ENCODE measurements around the gene ARHGAP9.
A peak's percentile ranks its signal among the peaks of the same experiment; 100 is the strongest.
"Not testable (repeated sequence)": the region's sequence is repeated elsewhere in the genome, so short reads cannot be mapped to it uniquely, and the experiment has no call there.

Gene ARHGAP9

DNA sequence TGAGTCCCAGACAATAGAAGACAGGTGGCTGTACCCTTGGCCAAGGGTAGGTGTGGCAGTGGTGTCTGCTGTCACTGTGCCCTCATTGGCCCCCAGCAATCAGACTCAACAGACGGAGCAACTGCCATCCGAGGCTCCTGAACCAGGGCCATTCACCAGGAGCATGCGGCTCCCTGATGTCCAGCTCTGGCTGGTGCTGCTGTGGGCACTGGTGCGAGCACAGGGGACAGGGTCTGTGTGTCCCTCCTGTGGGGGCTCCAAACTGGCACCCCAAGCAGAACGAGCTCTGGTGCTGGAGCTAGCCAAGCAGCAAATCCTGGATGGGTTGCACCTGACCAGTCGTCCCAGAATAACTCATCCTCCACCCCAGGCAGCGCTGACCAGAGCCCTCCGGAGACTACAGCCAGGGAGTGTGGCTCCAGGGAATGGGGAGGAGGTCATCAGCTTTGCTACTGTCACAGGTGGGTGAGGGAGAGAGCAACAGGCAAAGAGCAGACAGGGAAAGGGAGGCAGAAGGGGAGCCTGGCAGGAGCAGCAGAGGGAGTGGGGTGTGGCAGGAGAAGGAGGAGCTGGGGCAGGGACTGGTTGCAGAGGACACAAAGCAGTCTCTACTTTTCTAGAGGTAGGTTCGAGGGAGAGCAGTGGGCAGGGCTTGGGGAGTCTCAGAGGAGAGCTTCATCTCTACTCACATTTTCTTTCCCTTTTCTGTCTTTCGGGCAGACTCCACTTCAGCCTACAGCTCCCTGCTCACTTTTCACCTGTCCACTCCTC lies 24.1 kb downstream of the ARHGAP9 start:
- Mint-ChIP-seq H3K9me3 (no peaks in the 10 kb centered on the region), H3K27ac (peak overlapping the region; percentile 73), H3K4me3 (peak overlapping the region; percentile 65), H3K4me1 (ENCODE audit: low read depth) (peaks cover 21% of the 10 kb centered on the region), H3K27me3 (ENCODE audit: low read depth) (peaks cover 5% of the 10 kb centered on the region), H3K36me3 (ENCODE audit: low read depth) (no peaks in the 10 kb centered on the region)

DNA sequence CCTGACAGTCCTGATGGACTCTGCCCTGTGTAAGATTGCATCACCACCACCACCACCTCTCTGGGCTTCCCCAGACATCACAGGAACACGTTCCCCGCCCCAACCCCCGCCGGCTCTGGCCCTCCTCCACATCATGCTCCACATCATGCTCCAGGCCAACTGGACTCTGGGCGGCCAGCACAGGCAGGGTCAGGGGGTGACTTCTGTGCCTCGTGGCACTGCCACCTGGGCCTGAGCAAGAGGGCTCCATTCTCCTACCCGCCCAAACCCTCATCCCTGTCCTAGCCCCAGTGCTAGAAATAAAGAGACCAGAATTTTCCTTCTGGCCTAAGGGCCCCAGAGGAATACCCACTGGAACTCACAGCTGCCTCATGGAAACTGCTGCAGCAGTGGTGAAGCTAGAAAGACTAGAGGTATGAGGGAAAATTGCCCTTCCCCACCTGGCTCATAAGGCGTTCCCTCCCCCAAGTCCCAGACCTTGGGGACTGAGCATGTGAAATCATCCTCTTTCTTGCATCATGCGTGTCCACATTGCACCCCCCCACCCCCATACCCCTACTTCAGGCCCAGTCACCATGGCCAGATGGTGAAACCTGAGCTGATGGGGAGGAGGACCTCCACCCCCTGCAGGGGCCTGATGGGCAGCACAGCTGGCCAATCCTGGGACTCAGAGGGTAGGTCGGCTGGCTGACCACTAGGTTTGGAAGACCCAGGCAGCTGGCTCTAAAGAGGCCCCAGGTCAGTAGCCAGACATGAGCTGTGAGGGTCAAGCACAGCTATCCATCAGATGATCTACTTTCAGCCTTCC lies 24.9 kb downstream of the ARHGAP9 start, which contains the start of gene INHBE:
Gene INHBE, plus strand, starts transcription at position 742 of the 808 bp plus-strand sequence. CDS start 230 bp downstream, outside the sequence.
- Mint-ChIP-seq H3K36me3 (ENCODE audit: low read depth) (no peaks in the 10 kb centered on the region), H3K27me3 (ENCODE audit: low read depth) (no peaks in the 10 kb centered on the region), H3K9me3 (no peaks in the 10 kb centered on the region), H3K27ac (peak within 1 kb of the TSS; percentile 73), H3K4me1 (ENCODE audit: low read depth) (peaks cover 17% of the 10 kb centered on the region), H3K4me3 (peak within 1 kb of the TSS; percentile 65)

DNA sequence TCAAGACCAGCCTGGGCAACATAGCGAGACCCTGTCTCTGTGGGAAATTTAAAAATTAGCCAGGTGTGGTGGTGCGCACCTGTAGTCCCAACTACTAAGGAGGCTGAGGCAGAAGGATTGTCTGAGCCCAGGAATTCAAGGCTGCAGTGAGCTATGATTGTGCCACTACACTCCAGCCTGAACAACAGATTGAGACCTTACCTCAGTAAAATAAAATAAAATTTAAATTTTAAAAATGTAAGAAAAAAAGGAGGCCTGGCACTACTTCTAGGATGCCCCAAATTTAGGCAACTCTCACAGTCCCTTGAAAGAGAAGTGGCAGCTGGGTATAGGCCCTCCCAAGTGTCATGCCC lies 25.5 kb downstream of the ARHGAP9 start:
- no peaks in the 10 kb centered on the region for H3K9me3 Mint-ChIP-seq
- H3K4me1 Mint-ChIP-seq (ENCODE audit: low read depth): peaks cover 12% of the 10 kb centered on the region
- H3K27me3 Mint-ChIP-seq (ENCODE audit: low read depth): no peaks in the 10 kb centered on the region
- H3K27ac Mint-ChIP-seq: no peak overlapping the region
- H3K36me3 Mint-ChIP-seq (ENCODE audit: low read depth): no peaks in the 10 kb centered on the region
- H3K4me3 Mint-ChIP-seq: no peak overlapping the region

DNA sequence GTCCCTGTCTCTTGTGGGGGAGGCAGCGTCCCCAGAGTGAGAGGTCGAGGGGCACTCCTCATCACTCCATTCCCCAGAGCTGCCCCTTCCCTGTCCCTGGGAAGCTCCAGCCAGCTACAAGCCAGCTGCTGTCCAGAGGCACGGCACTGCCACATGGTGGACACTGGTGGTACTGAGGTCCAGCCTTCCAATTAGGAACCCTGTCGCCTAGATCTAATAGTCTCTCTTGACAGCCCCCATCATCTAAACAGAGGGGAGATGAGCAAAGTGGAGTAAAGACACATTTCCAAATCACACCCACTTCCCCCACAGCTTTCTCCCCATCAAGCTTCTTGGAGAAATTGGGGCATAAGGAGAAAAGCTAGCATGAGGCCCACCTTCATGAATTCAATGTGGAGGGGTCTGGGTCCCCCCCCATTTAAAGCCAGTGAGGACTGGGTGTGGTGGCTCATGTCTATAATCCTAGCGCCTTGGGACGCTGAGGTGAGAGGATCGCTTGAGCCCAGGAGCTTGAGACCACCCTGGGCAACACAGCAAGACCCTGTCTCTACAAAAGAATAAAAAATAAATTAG lies 26.6 kb downstream of the ARHGAP9 start:
- Mint-ChIP-seq H3K27me3 (ENCODE audit: low read depth) (no peaks in the 10 kb centered on the region), H3K9me3 (no peaks in the 10 kb centered on the region), H3K36me3 (ENCODE audit: low read depth) (no peaks in the 10 kb centered on the region), H3K4me1 (ENCODE audit: low read depth) (peaks cover 6% of the 10 kb centered on the region), H3K4me3 (no peak overlapping the region), H3K27ac (no peak overlapping the region)

DNA sequence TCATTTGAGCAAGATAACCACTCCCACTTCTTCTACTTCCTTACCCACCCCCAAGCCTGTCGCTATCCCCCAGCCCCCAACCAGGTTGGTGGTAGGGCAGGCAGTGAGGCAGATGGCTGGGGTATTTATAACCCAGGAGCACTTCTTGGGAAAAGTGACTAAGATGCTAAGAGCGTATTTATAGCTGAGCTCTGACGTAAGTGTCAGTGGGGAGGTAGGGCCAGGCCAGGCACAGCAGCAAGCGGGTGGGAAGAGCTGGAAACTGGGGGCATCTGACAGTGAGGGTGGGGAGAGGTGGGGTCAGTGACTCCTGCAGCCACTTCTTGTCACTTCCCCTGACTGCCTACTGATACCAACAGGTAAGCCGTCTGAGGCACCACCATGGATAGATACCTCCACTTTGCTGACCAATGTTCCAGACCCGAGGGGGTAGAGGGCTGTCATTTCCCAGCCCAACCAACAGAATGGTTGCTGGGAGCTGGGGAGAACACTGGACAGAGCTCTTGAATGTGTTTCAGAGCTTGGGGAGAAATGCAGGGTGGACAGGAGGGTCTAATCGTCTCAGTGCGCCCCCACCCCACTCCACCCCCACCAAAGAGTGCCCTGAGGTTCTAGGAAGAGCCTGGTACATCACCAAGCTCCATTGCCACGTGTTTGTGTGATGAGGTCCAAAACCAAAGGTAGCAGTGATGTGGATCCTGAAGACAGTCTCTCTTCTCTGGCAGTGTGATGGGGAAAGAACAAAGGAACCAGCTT lies 27.3 kb downstream of the ARHGAP9 start:
- Mint-ChIP-seq H3K27ac (no peak overlapping the region), H3K4me1 (ENCODE audit: low read depth) (peaks cover 6% of the 10 kb centered on the region), H3K9me3 (no peaks in the 10 kb centered on the region), H3K36me3 (ENCODE audit: low read depth) (no peaks in the 10 kb centered on the region), H3K4me3 (no peak overlapping the region), H3K27me3 (ENCODE audit: low read depth) (no peaks in the 10 kb centered on the region)

DNA sequence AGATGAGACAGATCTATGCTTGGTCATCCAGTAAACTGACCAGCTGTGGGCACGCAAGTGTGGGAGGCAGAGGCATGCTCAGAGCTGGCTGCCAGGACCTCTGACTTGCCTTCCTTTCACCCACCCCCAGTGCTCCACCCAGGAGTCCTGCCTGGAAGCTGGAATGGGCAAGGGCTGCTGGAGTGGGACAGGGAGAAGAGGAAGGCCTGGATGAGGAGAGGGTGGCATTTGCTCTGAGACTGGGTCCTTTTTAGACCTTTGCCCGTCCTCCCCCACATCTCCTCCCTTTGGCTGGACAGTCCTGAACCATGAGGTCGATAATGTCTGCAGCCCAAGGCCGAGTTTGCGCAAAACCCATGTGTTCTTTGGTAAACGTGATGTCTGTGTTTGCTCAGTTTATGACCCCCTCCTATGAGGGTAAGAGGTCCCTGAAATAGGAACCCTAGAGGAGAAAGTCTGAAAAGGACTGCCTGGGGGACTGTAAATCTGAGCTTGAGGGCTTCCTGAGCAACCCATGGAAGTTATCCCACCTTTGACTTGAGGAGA lies 28.4 kb downstream of the ARHGAP9 start:
- H3K4me1 Mint-ChIP-seq (ENCODE audit: low read depth): peaks cover 6% of the 10 kb centered on the region
- H3K9me3 Mint-ChIP-seq: no peaks in the 10 kb centered on the region
- H3K27ac Mint-ChIP-seq: no peak overlapping the region
- no peaks in the 10 kb centered on the region for H3K27me3 Mint-ChIP-seq (ENCODE audit: low read depth)
- no peak overlapping the region for H3K4me3 Mint-ChIP-seq
- H3K36me3 Mint-ChIP-seq (ENCODE audit: low read depth): no peaks in the 10 kb centered on the region

DNA sequence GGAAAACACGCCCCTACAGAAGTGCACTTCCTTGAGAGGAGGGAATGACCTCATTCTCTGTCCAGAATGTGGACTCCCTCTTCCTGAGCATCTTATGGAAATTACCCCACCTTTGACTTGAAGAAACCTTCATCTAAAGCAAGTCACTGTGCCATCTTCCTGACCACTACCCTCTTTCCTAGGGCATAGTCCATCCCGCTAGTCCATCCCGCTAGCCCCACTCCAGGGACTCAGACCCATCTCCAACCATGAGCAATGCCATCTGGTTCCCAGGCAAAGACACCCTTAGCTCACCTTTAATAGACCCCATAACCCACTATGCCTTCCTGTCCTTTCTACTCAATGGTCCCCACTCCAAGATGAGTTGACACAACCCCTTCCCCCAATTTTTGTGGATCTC lies 29.6 kb downstream of the ARHGAP9 start:
- H3K4me1 Mint-ChIP-seq (ENCODE audit: low read depth): no peaks in the 10 kb centered on the region
- H3K36me3 Mint-ChIP-seq (ENCODE audit: low read depth): no peaks in the 10 kb centered on the region
- no peaks in the 10 kb centered on the region for H3K27me3 Mint-ChIP-seq (ENCODE audit: low read depth)
- no peaks in the 10 kb centered on the region for H3K9me3 Mint-ChIP-seq
- H3K27ac Mint-ChIP-seq: no peak overlapping the region
- H3K4me3 Mint-ChIP-seq: no peak overlapping the region

DNA sequence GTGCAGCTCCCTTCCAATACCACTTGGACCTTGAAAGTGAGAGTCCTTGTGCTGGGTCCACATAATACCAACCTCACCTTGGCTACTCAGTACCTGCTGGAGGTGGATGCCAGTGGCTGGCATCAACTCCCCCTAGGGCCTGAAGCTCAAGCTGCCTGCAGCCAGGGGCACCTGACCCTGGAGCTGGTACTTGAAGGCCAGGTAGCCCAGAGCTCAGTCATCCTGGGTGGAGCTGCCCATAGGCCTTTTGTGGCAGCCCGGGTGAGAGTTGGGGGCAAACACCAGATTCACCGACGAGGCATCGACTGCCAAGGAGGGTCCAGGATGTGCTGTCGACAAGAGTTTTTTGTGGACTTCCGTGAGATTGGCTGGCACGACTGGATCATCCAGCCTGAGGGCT lies 30.3 kb downstream of the ARHGAP9 start:
- no peaks in the 10 kb centered on the region for H3K36me3 Mint-ChIP-seq (ENCODE audit: low read depth)
- no peak overlapping the region for H3K27ac Mint-ChIP-seq

DNA sequence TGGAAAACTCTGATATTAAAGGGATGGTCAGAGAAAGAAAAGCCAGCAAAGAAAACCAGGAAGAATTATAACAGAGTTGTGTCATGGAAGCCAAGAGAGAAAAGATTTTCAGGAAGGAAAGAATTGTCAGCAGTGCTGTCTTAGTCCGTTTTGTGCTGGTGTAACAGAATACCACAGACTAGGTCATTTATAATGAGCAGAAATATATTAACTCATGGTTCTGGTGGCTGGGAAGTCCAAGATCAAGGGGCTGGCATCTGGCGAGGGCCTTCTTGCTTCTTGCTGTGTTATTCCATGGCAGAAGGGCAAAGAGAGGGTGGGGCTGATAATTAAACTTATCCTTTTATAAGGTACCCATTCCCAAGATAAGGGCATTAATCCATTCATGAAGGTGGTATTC lies 31.0 kb downstream of the ARHGAP9 start:
- H3K4me1 Mint-ChIP-seq (ENCODE audit: low read depth): no peaks in the 10 kb centered on the region
- no peaks in the 10 kb centered on the region for H3K27me3 Mint-ChIP-seq (ENCODE audit: low read depth)

More for the DNA sequence above, 30.3 kb downstream of the ARHGAP9 start:
- H3K27me3 Mint-ChIP-seq (ENCODE audit: low read depth): no peaks in the 10 kb centered on the region
- no peak overlapping the region for H3K4me3 Mint-ChIP-seq
- no peaks in the 10 kb centered on the region for H3K9me3 Mint-ChIP-seq
- H3K4me1 Mint-ChIP-seq (ENCODE audit: low read depth): no peaks in the 10 kb centered on the region

DNA sequence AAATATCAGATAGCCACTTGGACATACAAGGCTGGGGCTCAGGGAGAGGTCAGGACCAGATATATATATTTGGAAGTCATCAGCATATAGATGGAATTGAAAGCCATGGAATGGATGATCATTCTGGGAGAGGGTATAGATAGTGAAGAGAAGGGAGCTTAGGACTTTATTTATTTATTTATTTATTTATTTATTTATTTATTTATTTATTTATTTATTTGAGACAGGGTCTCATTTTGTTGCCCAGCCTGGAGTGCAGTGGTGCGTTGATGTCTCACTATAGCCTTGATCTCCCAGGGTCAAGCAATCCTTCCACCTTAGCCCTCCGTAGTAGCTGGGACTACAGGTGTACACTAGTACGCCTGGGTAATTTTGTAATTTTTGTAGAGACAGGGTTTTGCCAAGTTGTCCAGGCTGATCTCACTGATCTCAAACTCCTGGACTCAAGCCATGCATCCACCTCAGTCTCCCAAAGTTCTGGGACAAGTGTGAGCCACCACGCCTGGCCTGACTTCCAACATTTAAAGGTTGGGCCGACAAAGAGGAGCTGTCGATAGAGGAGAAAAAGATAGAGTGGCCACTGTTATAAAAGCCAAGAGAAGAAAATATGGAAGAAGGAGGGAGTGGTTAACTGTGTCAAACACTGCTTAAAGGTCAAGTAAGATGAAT lies 33.2 kb downstream of the ARHGAP9 start:
- H3K4me1 Mint-ChIP-seq (ENCODE audit: low read depth): no peaks in the 10 kb centered on the region

More for the DNA sequence above, 31.0 kb downstream of the ARHGAP9 start:
- no peak overlapping the region for H3K4me3 Mint-ChIP-seq
- H3K36me3 Mint-ChIP-seq (ENCODE audit: low read depth): no peaks in the 10 kb centered on the region
- H3K9me3 Mint-ChIP-seq: no peaks in the 10 kb centered on the region
- H3K27ac Mint-ChIP-seq: no peak overlapping the region

DNA sequence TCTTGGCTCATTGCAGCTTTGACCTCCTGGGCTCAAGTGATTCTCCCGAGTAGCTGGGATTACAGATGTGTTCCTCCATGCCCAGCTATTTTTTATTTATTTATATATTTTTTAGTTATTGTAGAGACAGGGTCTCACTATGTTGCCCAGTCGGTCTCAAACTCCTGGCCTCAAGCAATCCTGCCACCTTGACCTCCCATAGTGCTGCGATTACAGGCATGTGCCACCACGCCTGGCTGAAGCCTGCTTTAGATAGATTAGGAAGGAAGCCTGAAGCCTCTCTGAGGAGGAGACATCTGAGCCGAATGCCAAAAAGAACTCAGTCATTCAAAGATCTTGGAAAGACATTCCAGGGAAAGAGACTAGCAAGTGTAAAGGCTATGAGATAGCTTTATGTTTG lies 34.9 kb downstream of the ARHGAP9 start:
- peaks cover 10% of the 10 kb centered on the region for H3K9me3 Mint-ChIP-seq
- H3K27me3 Mint-ChIP-seq (ENCODE audit: low read depth): peaks cover 11% of the 10 kb centered on the region
- no peak overlapping the region for H3K4me3 Mint-ChIP-seq
- H3K27ac Mint-ChIP-seq: no peak overlapping the region
- peaks cover 3% of the 10 kb centered on the region for H3K36me3 Mint-ChIP-seq (ENCODE audit: low read depth)
- no peaks in the 10 kb centered on the region for H3K4me1 Mint-ChIP-seq (ENCODE audit: low read depth)

More for the DNA sequence above, 33.2 kb downstream of the ARHGAP9 start:
- Mint-ChIP-seq H3K27ac (no peak overlapping the region), H3K36me3 (ENCODE audit: low read depth) (no peaks in the 10 kb centered on the region), H3K4me3 (no peak overlapping the region), H3K27me3 (ENCODE audit: low read depth) (peaks cover 6% of the 10 kb centered on the region), H3K9me3 (peaks cover 6% of the 10 kb centered on the region)

DNA sequence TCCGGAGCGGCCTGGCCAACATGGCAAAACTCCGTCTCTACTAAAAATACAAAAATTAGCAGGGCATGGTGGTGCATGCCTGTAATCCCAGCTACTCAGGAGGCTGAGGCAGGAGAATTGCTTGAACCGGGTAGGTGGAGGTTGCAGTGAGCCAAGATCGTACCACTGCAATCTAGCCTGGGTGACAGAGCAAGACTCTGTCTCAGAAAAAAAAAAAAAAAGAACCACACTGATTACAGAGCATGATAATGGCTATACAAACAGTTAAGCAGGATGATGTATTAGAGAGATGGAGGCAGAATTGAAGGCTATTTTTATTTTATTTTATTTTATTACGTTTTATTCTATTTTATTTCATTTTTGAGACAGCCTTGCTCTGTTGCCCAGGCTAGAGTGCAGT lies 35.3 kb downstream of the ARHGAP9 start:
- Mint-ChIP-seq H3K27me3 (ENCODE audit: low read depth) (peaks cover 11% of the 10 kb centered on the region), H3K9me3 (peaks cover 10% of the 10 kb centered on the region)
- not testable (repeated sequence) for H3K4me1 Mint-ChIP-seq (ENCODE audit: low read depth); H3K36me3 Mint-ChIP-seq (ENCODE audit: low read depth); H3K27ac Mint-ChIP-seq; H3K4me3 Mint-ChIP-seq

DNA sequence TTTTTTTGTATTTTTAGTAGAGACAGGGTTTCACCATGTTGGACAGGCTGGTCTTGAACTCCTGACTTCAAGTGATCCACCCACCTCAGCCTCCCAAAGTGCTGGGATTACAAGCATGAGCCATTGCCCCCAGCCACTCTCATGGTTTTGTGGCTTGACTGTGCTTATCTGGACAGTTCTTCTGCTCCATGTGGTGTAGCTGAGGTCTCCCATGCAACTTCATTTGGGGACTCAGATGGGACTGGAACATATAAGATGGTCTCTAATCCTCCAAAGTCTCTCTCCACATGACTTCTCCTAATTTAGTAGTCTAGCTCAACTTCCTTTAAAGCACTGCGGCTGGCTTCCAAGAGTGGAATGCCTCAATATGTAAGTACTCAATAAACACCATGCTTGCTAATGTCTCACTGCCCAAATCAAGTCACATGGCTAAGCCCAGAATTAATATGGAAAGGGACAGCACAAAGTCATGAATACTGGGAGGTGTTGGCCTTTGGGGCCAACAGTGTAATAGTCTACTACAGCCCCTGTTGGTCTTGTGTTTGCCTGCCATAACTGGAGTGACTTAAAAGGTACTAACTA lies 37.7 kb downstream of the ARHGAP9 start:
- Mint-ChIP-seq H3K4me1 (ENCODE audit: low read depth) (no peaks in the 10 kb centered on the region), H3K4me3 (no peak overlapping the region), H3K27me3 (ENCODE audit: low read depth) (peaks cover 17% of the 10 kb centered on the region), H3K9me3 (peaks cover 10% of the 10 kb centered on the region), H3K36me3 (ENCODE audit: low read depth) (peaks cover 3% of the 10 kb centered on the region), H3K27ac (no peak overlapping the region)

Data from T-helper 1 cell treated with Interleukin-12 subunit alpha and Interleukin-12 subunit beta and Interleukin-4 antibody, amounts not matched to agents 30 μg/mL and 1 μg/mL, for 36 hours (primary cell).